GM12873 (cell line): ENCODE measurements around the gene CLDN6.

Source experiments
- TF ChIP-seq, protein P1 (sequence below): IDR thresholded peaks from 2 replicates; pipeline ENCODE4 v1.5.1; 2012; ENCODE audit warnings: low read depth, mild to moderate bottlenecking, moderate library complexity, low read length, control low read depth; ENCODE audit not compliant: insufficient read depth; ENCODE audit errors: missing control alignments

Gene CLDN6

DNA sequence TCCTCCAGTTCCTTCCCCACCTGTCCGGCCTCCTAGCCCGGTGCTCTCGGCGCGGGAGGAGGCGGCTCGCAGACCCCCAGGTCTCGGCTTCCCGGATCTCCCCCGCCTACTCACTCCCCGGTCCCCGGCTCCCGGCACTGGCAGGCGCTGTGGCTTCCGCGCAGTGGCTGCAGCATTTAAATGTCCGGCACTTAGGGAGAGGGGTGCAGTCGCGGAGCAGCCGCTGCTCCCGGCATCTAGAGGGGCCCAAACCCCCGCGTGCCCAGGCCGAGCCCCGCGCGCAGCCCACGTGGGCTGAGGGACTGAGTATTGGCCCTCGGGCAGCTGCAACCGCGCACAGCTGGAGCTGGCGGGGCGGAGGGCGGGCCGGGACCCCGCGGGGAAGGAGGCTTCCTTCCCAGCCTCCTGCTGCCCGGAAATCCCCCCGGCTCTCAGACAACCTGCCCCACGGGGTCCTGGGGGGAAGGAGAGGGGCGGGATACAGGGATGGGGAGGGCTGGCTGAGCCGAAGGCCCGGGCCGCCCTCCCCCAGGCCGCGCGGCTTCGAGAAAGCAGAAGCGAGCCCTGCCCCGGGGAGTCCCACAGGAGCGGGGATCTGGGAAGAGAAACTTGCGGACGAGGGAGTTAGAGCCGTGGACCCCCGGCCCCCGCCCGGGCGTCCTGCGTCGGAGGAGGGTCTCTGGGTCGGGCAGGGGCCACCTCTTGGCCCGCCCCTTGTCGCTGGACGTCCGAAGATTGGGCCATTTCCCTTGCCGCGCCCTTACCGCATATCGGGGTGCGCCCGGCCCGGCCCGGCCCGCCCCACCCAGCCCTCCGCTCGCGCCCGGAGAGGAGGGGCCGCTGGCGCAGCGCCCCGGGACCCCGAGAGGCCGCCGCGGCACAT, 28.0 kb upstream of the CLDN6 start, which contains the start of gene MMP25:
Gene MMP25, plus strand, starts transcription at position 804 of the 883 bp plus-strand sequence. CDS start 357 bp downstream, outside the sequence.
- TF ChIP-seq, protein P1, sequence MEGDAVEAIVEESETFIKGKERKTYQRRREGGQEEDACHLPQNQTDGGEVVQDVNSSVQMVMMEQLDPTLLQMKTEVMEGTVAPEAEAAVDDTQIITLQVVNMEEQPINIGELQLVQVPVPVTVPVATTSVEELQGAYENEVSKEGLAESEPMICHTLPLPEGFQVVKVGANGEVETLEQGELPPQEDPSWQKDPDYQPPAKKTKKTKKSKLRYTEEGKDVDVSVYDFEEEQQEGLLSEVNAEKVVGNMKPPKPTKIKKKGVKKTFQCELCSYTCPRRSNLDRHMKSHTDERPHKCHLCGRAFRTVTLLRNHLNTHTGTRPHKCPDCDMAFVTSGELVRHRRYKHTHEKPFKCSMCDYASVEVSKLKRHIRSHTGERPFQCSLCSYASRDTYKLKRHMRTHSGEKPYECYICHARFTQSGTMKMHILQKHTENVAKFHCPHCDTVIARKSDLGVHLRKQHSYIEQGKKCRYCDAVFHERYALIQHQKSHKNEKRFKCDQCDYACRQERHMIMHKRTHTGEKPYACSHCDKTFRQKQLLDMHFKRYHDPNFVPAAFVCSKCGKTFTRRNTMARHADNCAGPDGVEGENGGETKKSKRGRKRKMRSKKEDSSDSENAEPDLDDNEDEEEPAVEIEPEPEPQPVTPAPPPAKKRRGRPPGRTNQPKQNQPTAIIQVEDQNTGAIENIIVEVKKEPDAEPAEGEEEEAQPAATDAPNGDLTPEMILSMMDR: no peak

DNA sequence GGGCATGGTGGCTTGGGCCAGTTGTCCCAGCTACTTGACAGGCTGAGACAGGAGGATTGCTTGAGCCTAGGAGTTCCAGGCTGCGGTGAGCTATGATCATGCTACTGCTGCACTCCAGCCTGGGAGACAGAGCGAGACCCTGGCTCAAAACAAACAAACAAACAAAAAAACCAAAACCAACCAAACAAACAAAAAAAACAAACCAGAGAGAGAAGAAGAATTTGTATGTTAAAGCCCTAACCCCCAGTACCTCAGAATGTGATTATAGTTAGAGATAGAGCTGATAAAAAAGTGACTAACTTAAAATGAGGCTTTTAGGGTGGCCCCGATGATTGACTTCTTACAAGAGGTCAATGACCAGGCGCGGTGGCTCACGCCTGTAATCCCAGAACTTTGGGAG, 26.7 kb upstream of the CLDN6 start:
- TF ChIP-seq, protein P1: no peak

DNA sequence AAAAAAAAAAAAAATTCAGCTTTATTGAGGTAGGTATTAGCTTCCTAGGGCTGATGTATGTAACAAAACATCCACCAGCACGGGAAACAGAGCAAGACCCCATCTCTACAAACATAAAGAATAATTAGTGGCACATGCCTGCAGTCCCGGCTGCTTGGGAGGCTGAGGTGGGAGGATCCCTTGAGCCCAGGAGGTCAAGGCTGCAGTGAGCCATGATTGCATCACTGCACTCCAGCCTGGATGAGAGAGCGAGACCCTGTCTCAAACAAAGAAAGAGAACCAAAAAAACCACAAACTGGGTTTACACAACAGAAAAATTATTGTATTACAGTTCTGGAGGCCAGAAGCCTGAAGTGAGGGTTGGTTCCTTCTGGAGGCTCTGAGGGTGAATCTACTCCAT, 24.4 kb upstream of the CLDN6 start:
- TF ChIP-seq, protein P1: no peak

DNA sequence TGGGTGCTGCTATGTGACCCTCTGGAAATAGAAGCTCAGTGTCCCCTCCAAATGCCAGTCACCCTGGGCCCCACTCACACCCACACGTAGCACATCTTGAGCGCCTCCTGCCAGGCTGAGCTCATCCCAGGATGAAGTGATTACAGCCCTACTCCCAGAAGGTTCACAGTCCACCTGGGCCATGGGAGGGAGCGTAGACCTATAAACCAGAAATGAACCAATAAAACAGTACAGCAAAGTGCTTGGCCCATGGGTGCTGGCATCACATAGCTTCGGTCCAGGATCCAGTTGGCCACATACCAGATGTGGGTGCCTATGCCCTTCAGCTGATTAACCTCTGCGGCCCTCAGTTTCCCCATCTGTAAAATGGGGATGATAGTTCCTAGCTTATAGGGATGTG, 20.9 kb upstream of the CLDN6 start:
- TF ChIP-seq, protein P1: no peak

- TF ChIP-seq, protein P1: no peak
Observed at GRCh38 chr16:3038256-3038655, 20.3 kb upstream of the CLDN6 start.

- TF ChIP-seq, protein P1: no peak
Observed at GRCh38 chr16:3036726-3037315, 18.8 kb upstream of the CLDN6 start, which contains the start of gene BICDL2. Gene BICDL2, minus strand, starts transcription at chr16:3036944. Its CDS starts 1,448 bp downstream, at chr16:3035496.
